Neuron (in vitro differentiated cells): ENCODE measurements around the gene SDR42E1.

Source experiments
- H2AFZ ChIP-seq: one replicate; pipeline ENCODE4 v1.6.1; 2013; ENCODE audit warnings: low read depth, mild to moderate bottlenecking, inconsistent platforms, low read length, moderate library complexity
- H3K27me3 ChIP-seq: one replicate; pipeline ENCODE4 v1.6.1; 2013; ENCODE audit warnings: low read length; ENCODE audit not compliant: insufficient read depth
- H3K36me3 ChIP-seq: one replicate; pipeline ENCODE4 v1.6.1; 2013; ENCODE audit warnings: low read length; ENCODE audit not compliant: insufficient read depth
- H3K4me1 ChIP-seq: one replicate; pipeline ENCODE4 v1.6.1; 2013; ENCODE audit warnings: low read length; ENCODE audit not compliant: insufficient read depth
- H3K4me3 ChIP-seq: 2 replicates; pipeline ENCODE4 v1.5.1; 2013; ENCODE audit warnings: mild to moderate bottlenecking, low read length, moderate library complexity
- H3K9me3 ChIP-seq: one replicate; pipeline ENCODE4 v1.6.1; 2013; ENCODE audit warnings: low read length

SDR42E1 gene

DNA sequence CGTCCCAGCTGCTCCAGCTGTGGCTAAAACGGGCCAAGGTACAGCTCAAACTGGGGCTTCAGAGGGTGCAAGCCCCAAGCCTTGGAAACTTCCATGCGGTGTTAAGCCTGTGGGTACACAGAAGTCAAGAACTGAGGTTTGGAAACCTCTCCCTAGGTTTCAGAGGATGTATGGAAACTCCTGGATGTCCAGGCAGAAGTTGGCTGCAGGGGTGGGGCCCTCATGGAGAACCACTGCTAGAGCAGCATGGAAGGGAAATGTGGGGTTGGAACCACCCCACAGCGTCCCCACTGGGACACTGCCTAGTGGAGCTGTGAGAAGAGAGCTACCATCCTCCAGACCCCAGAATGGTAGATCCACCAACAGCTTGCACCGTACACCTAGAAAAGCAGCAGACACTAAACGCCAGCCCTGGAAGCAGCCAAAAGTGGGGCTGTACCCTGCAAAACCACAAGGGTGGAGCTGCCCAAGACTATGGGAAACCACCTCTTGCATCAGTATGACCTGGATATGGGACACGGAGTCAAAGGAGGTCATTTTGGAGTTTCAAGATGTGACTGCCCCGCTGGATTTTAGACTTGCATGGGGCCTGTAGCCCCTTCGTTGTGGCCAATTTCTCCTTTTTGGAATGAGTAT is 2.2 kb downstream of the SDR42E1 start:
- no peak overlapping the region for H3K4me3 ChIP-seq
- H3K36me3 ChIP-seq, result no peaks in the 10 kb centered on the region
- H3K27me3 ChIP-seq, result peaks cover 9% of the 10 kb centered on the region
- no peak overlapping the region for H2AFZ ChIP-seq
- H3K9me3 ChIP-seq, result no peaks in the 10 kb centered on the region
- H3K4me1 ChIP-seq, result no peaks in the 10 kb centered on the region

GRCh38 chr16:82007189-82007588 is 4.1 kb downstream of the SDR42E1 start:
- no peaks in the 10 kb centered on the region for H3K4me1 ChIP-seq
- no peaks in the 10 kb centered on the region for H3K36me3 ChIP-seq
- H3K9me3 ChIP-seq, result no peaks in the 10 kb centered on the region
- H3K4me3 ChIP-seq, result no peak overlapping the region
- peaks cover 9% of the 10 kb centered on the region for H3K27me3 ChIP-seq
- no peak overlapping the region for H2AFZ ChIP-seq

DNA sequence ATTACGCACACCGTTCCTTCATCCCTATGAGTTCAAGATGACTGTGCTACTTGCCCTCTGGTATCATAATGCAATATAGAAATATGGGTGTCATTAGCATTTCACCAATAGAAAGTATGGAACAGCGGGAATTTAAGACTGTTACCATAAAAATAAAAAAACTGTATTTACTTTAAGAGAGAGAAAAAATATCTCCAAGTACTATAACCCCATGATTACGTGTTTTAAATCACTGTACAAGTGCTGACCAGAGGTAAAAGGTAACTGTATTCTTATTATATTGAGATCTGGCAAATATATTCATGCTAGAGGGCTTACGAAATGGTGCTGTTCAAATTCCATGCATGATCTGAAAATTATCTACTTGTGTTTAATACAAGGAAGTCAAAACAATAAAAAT is 5.2 kb downstream of the SDR42E1 start:
- no peaks in the 10 kb centered on the region for H3K9me3 ChIP-seq
- no peak overlapping the region for H3K4me3 ChIP-seq
- H3K36me3 ChIP-seq, result no peaks in the 10 kb centered on the region
- peaks cover 9% of the 10 kb centered on the region for H3K27me3 ChIP-seq
- no peak overlapping the region for H2AFZ ChIP-seq
- H3K4me1 ChIP-seq, result no peaks in the 10 kb centered on the region

- Histone ChIP-seq H3K9me3 (no peaks in the 10 kb centered on the region), H3K27me3 (peaks cover 9% of the 10 kb centered on the region), H3K4me1 (no peaks in the 10 kb centered on the region), H2AFZ (no peak overlapping the region), H3K4me3 (no peak overlapping the region), H3K36me3 (no peaks in the 10 kb centered on the region)
Observed at GRCh38 chr16:82005027-82005830, 6.0 kb downstream of the SDR42E1 start.

GRCh38 chr16:82004601-82005000 is 6.7 kb downstream of the SDR42E1 start:
- no peaks in the 10 kb centered on the region for H3K9me3 ChIP-seq
- H3K4me1 ChIP-seq, result no peaks in the 10 kb centered on the region
- peaks cover 9% of the 10 kb centered on the region for H3K27me3 ChIP-seq
- H3K4me3 ChIP-seq, result no peak overlapping the region
- H2AFZ ChIP-seq, result no peak overlapping the region
- no peaks in the 10 kb centered on the region for H3K36me3 ChIP-seq

- no peak overlapping the region for H2AFZ ChIP-seq
- no peaks in the 10 kb centered on the region for H3K36me3 ChIP-seq
- peaks cover 9% of the 10 kb centered on the region for H3K27me3 ChIP-seq
- H3K9me3 ChIP-seq, result no peaks in the 10 kb centered on the region
- no peaks in the 10 kb centered on the region for H3K4me1 ChIP-seq
- no peak overlapping the region for H3K4me3 ChIP-seq
Observed at GRCh38 chr16:82002831-82003230, 8.4 kb downstream of the SDR42E1 start.

GRCh38 chr16:81997738-81998137 is 13.5 kb downstream of the SDR42E1 start:
- Histone ChIP-seq H3K27me3 (no peaks in the 10 kb centered on the region), H3K36me3 (no peaks in the 10 kb centered on the region), H3K4me3 (no peak overlapping the region), H2AFZ (no peak overlapping the region), H3K9me3 (no peaks in the 10 kb centered on the region), H3K4me1 (no peaks in the 10 kb centered on the region)

GRCh38 chr16:81996664-81997509 is 14.4 kb downstream of the SDR42E1 start:
- no peak overlapping the region for H2AFZ ChIP-seq
- no peaks in the 10 kb centered on the region for H3K9me3 ChIP-seq
- H3K36me3 ChIP-seq, result no peaks in the 10 kb centered on the region
- no peak overlapping the region for H3K4me3 ChIP-seq
- H3K27me3 ChIP-seq, result no peaks in the 10 kb centered on the region
- no peaks in the 10 kb centered on the region for H3K4me1 ChIP-seq

GRCh38 chr16:81995651-81996050 is 15.6 kb downstream of the SDR42E1 start:
- H3K4me1 ChIP-seq, result no peaks in the 10 kb centered on the region
- no peaks in the 10 kb centered on the region for H3K9me3 ChIP-seq
- H3K36me3 ChIP-seq, result no peaks in the 10 kb centered on the region
- no peak overlapping the region for H2AFZ ChIP-seq
- H3K27me3 ChIP-seq, result no peaks in the 10 kb centered on the region
- H3K4me3 ChIP-seq, result no peak overlapping the region

DNA sequence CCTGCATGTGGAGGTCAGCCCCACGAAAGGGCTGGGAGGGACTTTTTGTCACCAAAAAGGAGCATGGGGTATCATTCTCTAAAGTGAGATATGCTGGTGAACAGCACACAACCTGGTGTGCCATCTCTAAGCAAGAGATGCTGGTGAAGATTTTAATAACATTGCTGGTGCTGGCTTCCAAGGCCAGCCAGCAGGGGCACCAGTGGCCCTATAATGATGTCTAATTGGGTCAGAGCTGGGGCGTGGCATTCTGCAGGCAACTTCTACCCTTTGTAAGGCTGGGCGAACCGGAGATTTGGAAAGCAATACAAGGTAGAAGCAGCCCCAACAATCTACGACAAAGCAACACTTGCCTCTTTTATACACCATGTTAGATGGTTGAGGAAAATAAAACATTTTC is 16.8 kb downstream of the SDR42E1 start:
- H3K36me3 ChIP-seq, result no peaks in the 10 kb centered on the region
- no peak overlapping the region for H3K4me3 ChIP-seq
- no peak overlapping the region for H2AFZ ChIP-seq
- H3K4me1 ChIP-seq, result no peaks in the 10 kb centered on the region
- no peaks in the 10 kb centered on the region for H3K9me3 ChIP-seq
- H3K27me3 ChIP-seq, result no peaks in the 10 kb centered on the region

GRCh38 chr16:81992859-81993258 is 18.4 kb downstream of the SDR42E1 start:
- H3K4me3 ChIP-seq, result no peak overlapping the region
- no peaks in the 10 kb centered on the region for H3K9me3 ChIP-seq
- no peaks in the 10 kb centered on the region for H3K27me3 ChIP-seq

GRCh38 chr16:81987706-81988105 is 23.6 kb downstream of the SDR42E1 start:
- Histone ChIP-seq H2AFZ (no peak overlapping the region), H3K36me3 (no peaks in the 10 kb centered on the region), H3K4me3 (no peak overlapping the region), H3K27me3 (peaks cover 7% of the 10 kb centered on the region), H3K4me1 (no peaks in the 10 kb centered on the region), H3K9me3 (no peaks in the 10 kb centered on the region)

More at GRCh38 chr16:81992859-81993258, 18.4 kb downstream of the SDR42E1 start:
- H2AFZ ChIP-seq, result no peak overlapping the region
- no peaks in the 10 kb centered on the region for H3K4me1 ChIP-seq
- H3K36me3 ChIP-seq, result no peaks in the 10 kb centered on the region

DNA sequence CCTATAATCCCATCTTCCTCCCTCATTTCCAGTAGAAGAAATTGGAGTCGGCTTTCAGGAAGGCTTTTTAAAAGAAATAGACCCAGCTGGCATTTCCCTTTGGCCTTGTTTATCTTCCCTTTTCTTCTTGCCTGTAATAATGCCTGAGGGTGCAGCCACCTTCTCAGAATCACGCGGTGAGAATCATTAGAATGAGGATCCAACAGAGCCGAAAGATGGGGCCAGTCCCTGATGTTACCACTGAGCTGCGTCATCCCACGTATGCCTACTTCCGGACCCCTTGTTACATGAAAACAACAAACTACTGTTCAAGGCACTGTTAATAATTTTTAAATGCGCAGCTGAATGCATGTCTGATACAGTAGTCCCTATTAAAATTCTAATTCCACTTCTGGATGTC is 24.1 kb downstream of the SDR42E1 start:
- no peaks in the 10 kb centered on the region for H3K36me3 ChIP-seq
- H3K4me3 ChIP-seq, result no peak overlapping the region
- no peaks in the 10 kb centered on the region for H3K9me3 ChIP-seq
- no peaks in the 10 kb centered on the region for H3K4me1 ChIP-seq
- H2AFZ ChIP-seq, result no peak overlapping the region
- H3K27me3 ChIP-seq, result peaks cover 7% of the 10 kb centered on the region
